IMR-90 (cell line): ENCODE measurements around the gene MINDY3. TPM values are rescaled to one million over a fixed set of nuclear protein-coding genes. Genes with fewer than 3 reads are reported as not detected.

Source experiments
- ATAC-seq: fragments of 200-7000 bp; cut with Tn5 transposase; 2 replicates; pipeline ENCODE4 v1.9.1; 2020; ENCODE audit warnings: low read depth, mild to moderate bottlenecking, moderate library complexity
- BruUV-seq: library from RNA; stranded (reverse); fragments of 400-500 nt; replicated peaks from 2 replicates; lab custom pipeline; 2021; lab: Mats Ljungman, UMichigan
- CTCF ChIA-PET: fragments of 300-600 bp; formaldehyde crosslinking; extraction: SDS; loops from one replicate; lab custom pipeline; 2021; ENCODE audit warnings: antibody characterized with exemption; lab: Yijun Ruan, JAX
- POLR2A ChIA-PET: fragments of 300-600 bp; sonication (Branson Sonifier 250); formaldehyde crosslinking; loops from one replicate; lab custom pipeline; 2022; ENCODE audit warnings: antibody characterized with exemption; ENCODE audit not compliant: unreplicated experiment; lab: Charles Lee
- DNase-seq: peaks from one replicate; pipeline ENCODE4 v3.0.0; 2013
- H2AFZ ChIP-seq: replicated peaks from 2 replicates; pipeline ENCODE3; 2013; ENCODE audit warnings: low read length, mild to moderate bottlenecking; ENCODE audit not compliant: poor library complexity
- H2AK5ac ChIP-seq: 2 replicates; pipeline ENCODE4 v1.6.1; 2013; ENCODE audit warnings: low read depth, low read length, inconsistent platforms
- H2AK9ac ChIP-seq: replicated peaks from 2 replicates; pipeline ENCODE3; 2013; ENCODE audit warnings: mild to moderate bottlenecking, low read depth, low read length, moderate library complexity; ENCODE audit not compliant: poor library complexity
- H2BK120ac ChIP-seq: 2 replicates; pipeline ENCODE4 v1.6.1; 2013; ENCODE audit warnings: low read depth, low read length, inconsistent platforms
- H2BK15ac ChIP-seq: 3 replicates; pipeline ENCODE4 v1.6.1; 2013; ENCODE audit warnings: low read depth, low read length, inconsistent platforms
- H2BK20ac ChIP-seq: 2 replicates; pipeline ENCODE4 v1.6.1; 2013; ENCODE audit warnings: low read depth, mild to moderate bottlenecking, inconsistent platforms, low read length, moderate library complexity
- H2BK5ac ChIP-seq: 2 replicates; pipeline ENCODE4 v1.6.1; 2013; ENCODE audit warnings: mild to moderate bottlenecking, low read depth, low read length, inconsistent platforms; ENCODE audit not compliant: poor library complexity, severe bottlenecking
- H3K14ac ChIP-seq: replicated peaks from 2 replicates; pipeline ENCODE4 v1.6.1; 2013; ENCODE audit warnings: low read depth, low read length, inconsistent platforms
- H3K18ac ChIP-seq: 2 replicates; pipeline ENCODE4 v1.6.1; 2013; ENCODE audit warnings: low read depth, low read length, control low read depth
- H3K23ac ChIP-seq: 2 replicates; pipeline ENCODE4 v1.6.1; 2013; ENCODE audit warnings: low read depth, low read length, inconsistent platforms
- H3K27ac ChIP-seq: 2 replicates; pipeline ENCODE4 v1.5.1; 2013; ENCODE audit warnings: mild to moderate bottlenecking, control low read depth, low read length; ENCODE audit not compliant: insufficient read depth
- H3K27me3 ChIP-seq: 2 replicates; pipeline ENCODE4 v1.6.1; 2013; ENCODE audit warnings: low read length; ENCODE audit not compliant: control insufficient read depth, insufficient read depth
- H3K36me3 ChIP-seq: 2 replicates; pipeline ENCODE4 v1.6.1; 2013; ENCODE audit warnings: low read length, mixed read lengths; ENCODE audit not compliant: control insufficient read depth, insufficient read depth
- H3K4ac ChIP-seq: 2 replicates; pipeline ENCODE4 v1.6.1; 2013; ENCODE audit warnings: low read depth, low read length, inconsistent platforms
- H3K4me1 ChIP-seq: 2 replicates; pipeline ENCODE4 v1.6.1; 2013; ENCODE audit warnings: low read length, mixed read lengths; ENCODE audit not compliant: control insufficient read depth, insufficient read depth
- H3K4me2 ChIP-seq: 2 replicates; pipeline ENCODE4 v1.6.1; 2013; ENCODE audit warnings: low read depth, mild to moderate bottlenecking, control low read depth, low read length, moderate library complexity
- H3K4me3 ChIP-seq: 2 replicates; pipeline ENCODE4 v1.5.1; 2013; ENCODE audit warnings: low read depth, mild to moderate bottlenecking, control low read depth, low read length, moderate library complexity; ENCODE audit not compliant: insufficient read depth
- H3K56ac ChIP-seq: 2 replicates; pipeline ENCODE4 v1.6.1; 2013; ENCODE audit warnings: low read length, inconsistent platforms; ENCODE audit not compliant: insufficient read depth; ENCODE audit errors: extremely low read depth
- H3K79me1 ChIP-seq, 2 experiments: 2 replicates each; pipeline ENCODE4 v1.6.1; 2013; ENCODE audit warnings: low read length in 2 of 2, inconsistent platforms in 1 of 2, low read depth in 1 of 2
- H3K9ac ChIP-seq: 2 replicates; pipeline ENCODE4 v1.6.1; 2013; ENCODE audit warnings: low read depth, low read length, control low read depth
- H3K9me1 ChIP-seq: 2 replicates; pipeline ENCODE4 v1.6.1; 2013; ENCODE audit warnings: low read length, inconsistent platforms; ENCODE audit not compliant: insufficient read depth
- H3K9me3 ChIP-seq: 2 replicates; pipeline ENCODE4 v1.6.1; 2013; ENCODE audit warnings: low read length; ENCODE audit not compliant: control insufficient read depth, insufficient read depth
- H4K20me1 ChIP-seq: 2 replicates; pipeline ENCODE4 v1.6.1; 2013; ENCODE audit warnings: low read length, inconsistent platforms; ENCODE audit not compliant: insufficient read depth
- H4K5ac ChIP-seq: 2 replicates; pipeline ENCODE4 v1.6.1; 2013; ENCODE audit warnings: mild to moderate bottlenecking, low read depth, low read length, control low read depth
- H4K8ac ChIP-seq, 2 experiments: 2 replicates each; pipeline ENCODE4 v1.6.1; 2013; ENCODE audit warnings: low read depth in 2 of 2, low read length in 2 of 2, control low read depth in 1 of 2, inconsistent platforms in 1 of 2
- H4K91ac ChIP-seq: 2 replicates; pipeline ENCODE4 v1.6.1; 2013; ENCODE audit warnings: low read depth, low read length, inconsistent platforms; ENCODE audit not compliant: insufficient read depth
- CEBPB ChIP-seq: IDR thresholded peaks from 2 replicates; pipeline ENCODE4 v1.6.1; 2012; ENCODE audit warnings: low read depth, low read length, improper control_type of control experiment
- FOS ChIP-seq: fragments of 150-350 bp; IDR thresholded peaks from 2 replicates; pipeline ENCODE4 v1.6.1; 2016; ENCODE audit warnings: low read depth, low read length
- RAD21 ChIP-seq: IDR thresholded peaks from 2 replicates; pipeline ENCODE4 v1.6.1; 2012; ENCODE audit warnings: low read length, improper control_type of control experiment
- WGBS, 2 experiments: methylation state at CpG; one replicate each; pipeline versions ENCODE4 v1.1.5 to v1.1.7; 2013; ENCODE audit warnings: missing lambda C conversion rate in 2 of 2; ENCODE audit not compliant: insufficient read length in 1 of 2; ENCODE audit errors: extremely low coverage in 2 of 2; 5-methylcytosine and 5-hydroxymethylcytosine counted together
- dilution Hi-C: fragments of 300-500 bp; cut with HindIII; formaldehyde crosslinking; loops from one replicate; pipeline ENCODE4 v1.14.3; 2018; ENCODE audit warnings: low sequenced_read_pairs; ENCODE audit not compliant: unreplicated experiment
- in situ Hi-C: fragments of 300-500 bp; cut with MboI; formaldehyde crosslinking; loops from 3 replicates; pipeline ENCODE4 v1.14.3; 2019; ENCODE audit warnings: low sequenced_read_pairs, inconsistent platforms, mixed read lengths
- intact Hi-C: fragments of 100-400 bp; cut with micrococcal nuclease; formaldehyde crosslinking; loops from 2 replicates; pipeline ENCODE4 v1.10.0; 2022
- polyA plus RNA-seq, 3 experiments: library from polyadenylated mRNA; depleted of rRNA; stranded (reverse); fragments of >200 nt; gene quantifications; 2 replicates each; pipeline ENCODE4 v1.2.3, GENCODE V29; 2012; ENCODE audit warnings: low replicate concordance in 1 of 3
- total RNA-seq: library from RNA; depleted of rRNA; stranded (reverse); fragments of >200 nt; gene quantifications from 2 replicates; pipeline ENCODE4 v1.2.3, GENCODE V29; 2012
- TF ChIP-seq, protein P1 (sequence below): conservative IDR thresholded peaks from 2 replicates; pipeline ENCODE4 v1.5.1; 2012; ENCODE audit warnings: mild to moderate bottlenecking, low read depth, low read length, improper control_type of control experiment

The MINDY3 gene
- total and polyA plus RNA-seq, 2 of the 4 experiments (the other 2 are of a cell fraction), result 13.9 to 14.5 TPM

- Histone ChIP-seq H3K27me3 (peaks cover 6% of the 10 kb centered on the region), H3K4me2 (no peak overlapping the region), H3K56ac (no peak overlapping the region), H2AK5ac (no peak overlapping the region), H3K9ac (no peak overlapping the region), H3K4me1 (no peaks in the 10 kb centered on the region), H2BK20ac (no peak overlapping the region), H4K20me1 (no peaks in the 10 kb centered on the region), H2BK15ac (no peak overlapping the region), H3K9me1 (no peaks in the 10 kb centered on the region), H3K4me3 (no peak overlapping the region), H3K14ac (no peak overlapping the region), H4K5ac (no peak overlapping the region), H2BK5ac (no peak overlapping the region), H3K4ac (no peak overlapping the region), H3K79me1 (no peaks in the 10 kb centered on the region), H3K9me3 (no peaks in the 10 kb centered on the region), H3K18ac (no peak overlapping the region), H2BK120ac (no peak overlapping the region), H4K8ac (no peak overlapping the region), H3K23ac (no peak overlapping the region), H3K36me3 (no peaks in the 10 kb centered on the region), H2AK9ac (no peak overlapping the region), H2AFZ (no peak overlapping the region), H4K91ac (no peak overlapping the region), H3K27ac (no peak overlapping the region)
- ChIA-PET POLR2A (no interaction called here), CTCF (interaction anchor here (1.0 kb wide), 1 partner anchor 21 kb away, joined by 4 read pairs; no protein-coding TSS in a partner anchor)
- no peak for ATAC-seq
- TF ChIP-seq FOS, result no peak
- TF ChIP-seq, protein P1, sequence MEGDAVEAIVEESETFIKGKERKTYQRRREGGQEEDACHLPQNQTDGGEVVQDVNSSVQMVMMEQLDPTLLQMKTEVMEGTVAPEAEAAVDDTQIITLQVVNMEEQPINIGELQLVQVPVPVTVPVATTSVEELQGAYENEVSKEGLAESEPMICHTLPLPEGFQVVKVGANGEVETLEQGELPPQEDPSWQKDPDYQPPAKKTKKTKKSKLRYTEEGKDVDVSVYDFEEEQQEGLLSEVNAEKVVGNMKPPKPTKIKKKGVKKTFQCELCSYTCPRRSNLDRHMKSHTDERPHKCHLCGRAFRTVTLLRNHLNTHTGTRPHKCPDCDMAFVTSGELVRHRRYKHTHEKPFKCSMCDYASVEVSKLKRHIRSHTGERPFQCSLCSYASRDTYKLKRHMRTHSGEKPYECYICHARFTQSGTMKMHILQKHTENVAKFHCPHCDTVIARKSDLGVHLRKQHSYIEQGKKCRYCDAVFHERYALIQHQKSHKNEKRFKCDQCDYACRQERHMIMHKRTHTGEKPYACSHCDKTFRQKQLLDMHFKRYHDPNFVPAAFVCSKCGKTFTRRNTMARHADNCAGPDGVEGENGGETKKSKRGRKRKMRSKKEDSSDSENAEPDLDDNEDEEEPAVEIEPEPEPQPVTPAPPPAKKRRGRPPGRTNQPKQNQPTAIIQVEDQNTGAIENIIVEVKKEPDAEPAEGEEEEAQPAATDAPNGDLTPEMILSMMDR, result no peak
- peak; percentile 34; the same call in 1 of the 2 replicates for TF ChIP-seq CEBPB
- TF ChIP-seq RAD21, result no peak
- BruUV-seq, result no TSS peak
- no peak for DNase-seq
- WGBS, 2 experiments, result no CpG with 5 or more reads among the region's 1 CpG
- dilution Hi-C loops, result no loop called here
- in situ Hi-C loops, result loop anchor here (25.0 kb wide), 1 partner anchor 1381 kb away; no protein-coding TSS in a partner anchor
- intact Hi-C loops, result no loop called here
These were observed 21.2 kb upstream of the MINDY3 start for GRCh38 chr10:15881542-15881941.
